Measurements from ENCODE around the gene LUM. TPM values are rescaled to one million over a fixed set of nuclear protein-coding genes. Genes with fewer than 3 reads are reported as not detected.

The LUM gene
- total RNA-seq, 1 experiment from 2014 or later = not detected

DNA sequence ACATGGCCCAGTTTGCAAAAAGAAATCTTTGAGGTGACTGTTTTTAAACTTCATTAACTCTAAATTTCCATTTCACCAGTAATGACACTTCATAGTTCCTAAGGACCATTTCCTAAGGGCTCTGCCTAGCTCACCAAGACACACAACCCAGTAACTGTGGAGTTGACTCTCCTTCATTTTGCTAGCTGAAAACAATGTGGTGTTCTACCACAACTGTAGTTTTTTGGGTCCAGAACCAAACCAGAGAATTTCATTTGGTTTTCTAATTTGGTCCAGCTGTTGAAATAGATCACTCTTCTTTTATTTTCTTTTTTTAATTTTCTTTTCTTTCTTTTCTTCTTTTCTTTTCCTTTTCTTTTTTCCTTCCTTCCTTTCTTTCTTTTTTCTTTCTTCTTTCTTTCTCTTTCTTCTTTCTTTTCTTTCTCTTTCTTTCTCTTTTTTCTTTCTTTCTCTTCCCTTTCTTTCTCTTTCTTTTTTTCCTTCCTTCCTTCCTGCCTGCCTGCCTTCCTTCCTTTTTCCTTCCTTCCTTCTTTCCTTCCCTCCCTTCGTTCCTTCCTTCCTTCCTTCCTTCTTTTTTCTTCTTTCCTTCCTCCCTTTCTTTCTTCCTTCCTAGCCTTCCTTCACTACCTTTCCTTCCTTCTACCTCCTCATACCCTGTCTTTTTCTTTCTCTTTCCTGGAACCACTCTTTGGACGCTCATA is 18.5 kb upstream of the LUM start:
- Mint-ChIP-seq H3K27me3 (ENCODE audit: insufficient read depth, unreplicated experiment) (peaks cover 67% of the 10 kb centered on the region), H3K4me3 (ENCODE audit: unreplicated experiment) (no peak overlapping the region), H3K27ac (ENCODE audit: low read depth, unreplicated experiment) (no peak overlapping the region), H3K9me3 (ENCODE audit: unreplicated experiment) (peaks cover 6% of the 10 kb centered on the region), H3K36me3 (ENCODE audit: insufficient read depth, unreplicated experiment) (no peaks in the 10 kb centered on the region), H3K4me1 (ENCODE audit: insufficient read depth, unreplicated experiment) (peaks cover 11% of the 10 kb centered on the region)
- BruUV-seq (replicated peaks) = no TSS peak
- intact Hi-C loops (cut with micrococcal nuclease) = no loop called here
- POLR2A ChIA-PET = no interaction called here
- no peak for DNase-seq (ENCODE audit: unreplicated experiment)
- TF ChIP-seq, protein P1, sequence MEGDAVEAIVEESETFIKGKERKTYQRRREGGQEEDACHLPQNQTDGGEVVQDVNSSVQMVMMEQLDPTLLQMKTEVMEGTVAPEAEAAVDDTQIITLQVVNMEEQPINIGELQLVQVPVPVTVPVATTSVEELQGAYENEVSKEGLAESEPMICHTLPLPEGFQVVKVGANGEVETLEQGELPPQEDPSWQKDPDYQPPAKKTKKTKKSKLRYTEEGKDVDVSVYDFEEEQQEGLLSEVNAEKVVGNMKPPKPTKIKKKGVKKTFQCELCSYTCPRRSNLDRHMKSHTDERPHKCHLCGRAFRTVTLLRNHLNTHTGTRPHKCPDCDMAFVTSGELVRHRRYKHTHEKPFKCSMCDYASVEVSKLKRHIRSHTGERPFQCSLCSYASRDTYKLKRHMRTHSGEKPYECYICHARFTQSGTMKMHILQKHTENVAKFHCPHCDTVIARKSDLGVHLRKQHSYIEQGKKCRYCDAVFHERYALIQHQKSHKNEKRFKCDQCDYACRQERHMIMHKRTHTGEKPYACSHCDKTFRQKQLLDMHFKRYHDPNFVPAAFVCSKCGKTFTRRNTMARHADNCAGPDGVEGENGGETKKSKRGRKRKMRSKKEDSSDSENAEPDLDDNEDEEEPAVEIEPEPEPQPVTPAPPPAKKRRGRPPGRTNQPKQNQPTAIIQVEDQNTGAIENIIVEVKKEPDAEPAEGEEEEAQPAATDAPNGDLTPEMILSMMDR (IDR thresholded peaks at IDR 0.05; ENCODE audit: unreplicated experiment) = no peak
- CTCF ChIA-PET = no interaction called here

DNA sequence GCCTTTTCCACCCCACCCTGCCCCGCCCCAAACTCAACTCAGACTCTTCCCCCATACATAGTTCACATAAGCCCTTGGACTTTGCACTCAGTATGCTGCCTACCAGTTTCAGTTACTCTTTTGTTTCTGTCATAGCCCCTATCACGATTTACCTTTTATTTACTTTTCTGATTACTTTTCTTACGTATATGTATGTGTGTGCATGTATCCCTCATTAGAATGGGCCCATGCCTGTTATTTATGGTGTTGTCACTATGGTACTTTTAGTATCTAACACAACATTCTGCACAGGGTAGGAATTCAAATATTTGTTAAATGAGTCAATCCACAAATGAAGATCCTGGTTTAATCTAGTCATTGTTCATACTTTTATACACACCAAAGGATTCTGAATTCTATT is 16.5 kb upstream of the LUM start:
- Mint-ChIP-seq H3K27me3 (ENCODE audit: insufficient read depth, unreplicated experiment) (peaks cover 46% of the 10 kb centered on the region), H3K36me3 (ENCODE audit: insufficient read depth, unreplicated experiment) (no peaks in the 10 kb centered on the region), H3K4me3 (ENCODE audit: unreplicated experiment) (no peak overlapping the region), H3K9me3 (ENCODE audit: unreplicated experiment) (peaks cover 6% of the 10 kb centered on the region), H3K4me1 (ENCODE audit: insufficient read depth, unreplicated experiment) (peaks cover 11% of the 10 kb centered on the region), H3K27ac (ENCODE audit: low read depth, unreplicated experiment) (no peak overlapping the region)
- CTCF ChIA-PET = no interaction called here
- no peak for DNase-seq (ENCODE audit: unreplicated experiment)
- POLR2A ChIA-PET = no interaction called here
- intact Hi-C loops (cut with micrococcal nuclease) = no loop called here
- no TSS peak for BruUV-seq (replicated peaks)
- TF ChIP-seq, protein P1 (IDR thresholded peaks at IDR 0.05; ENCODE audit: unreplicated experiment) = no peak

DNA sequence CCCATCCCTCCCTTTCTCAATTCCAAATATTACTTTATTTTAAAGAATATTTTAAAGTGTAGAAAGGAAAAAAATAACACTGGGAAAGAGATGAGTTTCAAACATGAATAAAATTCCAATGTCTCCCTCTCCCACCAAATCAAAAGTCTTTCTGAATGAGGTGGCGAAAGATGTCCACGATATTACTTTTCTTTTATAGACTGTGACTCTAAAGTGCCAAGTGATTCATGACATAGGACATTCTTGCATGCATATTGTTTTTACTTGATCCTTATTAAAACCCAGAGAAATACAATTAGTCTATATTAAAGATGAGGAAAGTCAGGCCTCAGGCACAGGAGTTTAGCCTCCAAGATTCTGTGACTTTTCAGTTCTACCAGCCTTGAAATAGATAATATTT is 16.0 kb upstream of the LUM start:
- peaks cover 11% of the 10 kb centered on the region for H3K4me1 Mint-ChIP-seq (ENCODE audit: insufficient read depth, unreplicated experiment)
- no peak overlapping the region for H3K27ac Mint-ChIP-seq (ENCODE audit: low read depth, unreplicated experiment)
- POLR2A ChIA-PET = no interaction called here
- no peak overlapping the region for H3K4me3 Mint-ChIP-seq (ENCODE audit: unreplicated experiment)
- no peaks in the 10 kb centered on the region for H3K36me3 Mint-ChIP-seq (ENCODE audit: insufficient read depth, unreplicated experiment)
- peaks cover 6% of the 10 kb centered on the region for H3K9me3 Mint-ChIP-seq (ENCODE audit: unreplicated experiment)
- TF ChIP-seq, protein P1 (IDR thresholded peaks at IDR 0.05; ENCODE audit: unreplicated experiment) = no peak
- intact Hi-C loops (cut with micrococcal nuclease) = no loop called here
- no peak for DNase-seq (ENCODE audit: unreplicated experiment)
- no TSS peak for BruUV-seq (replicated peaks)
- H3K27me3 Mint-ChIP-seq (ENCODE audit: insufficient read depth, unreplicated experiment) = peaks cover 42% of the 10 kb centered on the region
- CTCF ChIA-PET = no interaction called here

DNA sequence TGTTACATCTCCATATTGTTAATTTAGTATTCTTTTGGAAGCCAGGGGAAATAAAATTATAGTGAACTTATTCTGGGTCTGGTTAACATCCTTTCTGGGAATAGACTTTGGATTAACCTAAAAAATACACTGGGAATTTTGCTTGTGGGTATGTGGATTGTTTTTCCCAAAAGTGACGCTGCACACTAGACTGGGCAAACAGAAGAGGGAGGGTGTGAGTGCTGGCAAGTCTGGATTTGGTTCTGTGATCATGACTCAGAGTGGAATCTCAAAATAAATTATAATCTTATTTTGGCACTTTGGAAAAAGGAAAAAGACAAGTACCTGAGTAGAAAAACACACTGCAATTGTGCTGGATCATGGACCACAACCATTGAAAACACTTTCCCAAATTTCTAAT is 15.2 kb upstream of the LUM start:
- no TSS peak for BruUV-seq (replicated peaks)
- TF ChIP-seq, protein P1 (IDR thresholded peaks at IDR 0.05; ENCODE audit: unreplicated experiment) = no peak
- intact Hi-C loops (cut with micrococcal nuclease) = no loop called here
- no peak overlapping the region for H3K27ac Mint-ChIP-seq (ENCODE audit: low read depth, unreplicated experiment)
- no peak overlapping the region for H3K4me3 Mint-ChIP-seq (ENCODE audit: unreplicated experiment)
- DNase-seq (ENCODE audit: unreplicated experiment) = no peak
- ChIA-PET POLR2A (interaction anchor here (0.7 kb wide), 1 partner anchor 10 kb away, joined by 3 read pairs; no protein-coding TSS in a partner anchor), CTCF (interaction anchor here (0.5 to 1.6 kb wide), 2 partner anchors 17 to 994 kb away, joined by 3 to 6 read pairs; no protein-coding TSS in a partner anchor)
- peaks cover 34% of the 10 kb centered on the region for H3K27me3 Mint-ChIP-seq (ENCODE audit: insufficient read depth, unreplicated experiment)
- H3K9me3 Mint-ChIP-seq (ENCODE audit: unreplicated experiment) = peaks cover 6% of the 10 kb centered on the region
- no peaks in the 10 kb centered on the region for H3K36me3 Mint-ChIP-seq (ENCODE audit: insufficient read depth, unreplicated experiment)
- peaks cover 11% of the 10 kb centered on the region for H3K4me1 Mint-ChIP-seq (ENCODE audit: insufficient read depth, unreplicated experiment)
